ENCODE data around the gene PON2.

DNA sequence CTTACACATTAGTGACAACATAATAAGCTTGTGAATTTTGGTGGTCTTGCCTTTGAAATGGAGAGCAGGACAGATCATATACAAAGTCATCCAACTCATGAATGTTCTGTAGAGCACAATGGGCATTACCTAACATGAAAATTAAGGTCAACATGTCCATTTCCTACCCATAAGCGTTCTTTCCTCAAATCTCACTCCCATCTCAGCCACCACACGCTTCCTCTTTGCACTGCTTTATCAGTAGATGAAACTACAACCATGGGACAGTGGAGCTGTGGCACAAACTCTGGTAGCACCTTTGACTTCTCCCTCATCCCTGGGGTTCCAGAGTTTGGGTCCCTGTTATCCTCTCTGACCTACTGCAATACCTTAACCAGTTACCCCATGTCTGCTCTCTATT lies 2.2 kb downstream of the PON2 start:
- TF ChIP-seq POLR2A (IDR thresholded peaks at IDR 0.05; ENCODE audit: low read depth, low read length) (no peak), POLR2AphosphoS5 (IDR thresholded peaks at IDR 0.05; ENCODE audit: low read depth, low read length) (no peak)
